HG02642 (cell line): ENCODE measurements around the gene ARHGAP26.

Experiments used
- ATAC-seq: cut with Tn5 transposase; IDR thresholded peaks from one replicate; pipeline ENCODE4 v1.9.1; 2021; ENCODE audit warnings: mild to moderate bottlenecking; ENCODE audit not compliant: unreplicated experiment, poor library complexity

Gene ARHGAP26

GRCh38 chr5:142807372-142807911 lies 37.3 kb downstream of the ARHGAP26 start:
- peak; percentile 73 for ATAC-seq

GRCh38 chr5:142808878-142809598 lies 38.9 kb downstream of the ARHGAP26 start:
- no peak for ATAC-seq

GRCh38 chr5:142810081-142810480 lies 39.9 kb downstream of the ARHGAP26 start:
- no peak for ATAC-seq

GRCh38 chr5:142810743-142811290 lies 40.6 kb downstream of the ARHGAP26 start:
- ATAC-seq, result no peak

GRCh38 chr5:142811866-142812557 lies 41.8 kb downstream of the ARHGAP26 start:
- no peak for ATAC-seq

DNA sequence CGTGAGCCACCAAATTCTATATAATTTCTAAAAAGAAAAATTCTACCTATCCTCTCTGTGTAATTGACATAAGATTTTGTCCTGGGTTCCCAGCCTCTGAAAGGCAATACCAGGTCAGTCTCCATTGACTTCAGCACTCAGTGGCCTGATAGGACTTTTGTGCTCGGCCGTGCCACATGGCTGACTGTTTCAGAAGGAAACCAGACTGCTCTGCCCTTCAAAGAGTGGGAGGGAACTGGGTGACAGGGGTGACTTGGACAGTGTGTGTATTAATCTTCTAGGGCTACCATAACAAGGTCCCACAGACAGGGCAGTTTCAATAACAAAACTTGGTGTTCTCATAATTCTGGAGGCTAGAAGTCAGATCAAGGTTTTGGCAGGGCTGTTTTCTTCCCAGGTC lies 43.0 kb downstream of the ARHGAP26 start:
- ATAC-seq, result no peak

DNA sequence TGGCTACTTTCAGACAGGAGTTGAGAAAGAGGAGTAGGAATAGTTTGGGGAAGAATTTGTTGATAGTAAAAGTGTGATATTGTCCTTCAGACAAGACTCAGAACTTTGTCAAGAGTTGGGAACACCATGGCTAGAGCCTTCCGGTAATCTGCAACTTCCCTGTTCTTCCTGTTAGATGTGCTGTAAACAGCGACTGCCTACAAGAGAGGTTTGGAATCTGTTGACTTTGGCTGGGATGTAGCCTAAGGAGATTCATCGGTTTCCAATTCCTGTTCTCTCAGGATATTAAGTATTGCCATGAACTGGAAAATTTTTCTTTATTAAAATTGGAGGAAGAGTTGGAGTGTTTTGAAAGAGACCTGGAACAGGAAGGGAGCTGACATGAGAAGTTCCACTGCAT lies 43.9 kb downstream of the ARHGAP26 start:
- ATAC-seq, result no peak

GRCh38 chr5:142815469-142815868 lies 45.3 kb downstream of the ARHGAP26 start:
- no peak for ATAC-seq

GRCh38 chr5:142816531-142817430 lies 46.6 kb downstream of the ARHGAP26 start:
- ATAC-seq, result no peak

- ATAC-seq, result no peak
These were observed 47.8 kb downstream of the ARHGAP26 start for GRCh38 chr5:142817949-142818431.

DNA sequence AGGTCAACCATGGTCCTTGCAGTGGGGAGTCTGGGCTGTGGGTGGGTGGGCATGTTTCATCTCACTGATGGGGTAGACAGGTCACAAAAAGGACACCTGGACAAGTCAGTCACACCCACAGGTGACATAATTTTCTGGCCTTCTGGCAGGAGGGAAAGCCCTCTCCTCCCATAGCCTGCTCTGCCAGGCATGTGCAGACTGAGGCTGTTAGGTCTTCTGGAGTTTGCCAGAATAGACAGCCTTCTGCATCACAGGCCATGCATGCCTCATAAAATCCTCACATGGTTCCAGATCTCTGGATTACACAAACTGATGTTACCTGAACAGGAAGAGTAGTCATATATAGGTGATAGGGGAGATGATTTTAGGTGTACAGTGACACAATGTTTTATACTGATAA lies 49.1 kb downstream of the ARHGAP26 start:
- ATAC-seq, result no peak

- ATAC-seq, result no peak
These were observed 49.6 kb downstream of the ARHGAP26 start for GRCh38 chr5:142819825-142820224.

- no peak for ATAC-seq
These were observed 50.3 kb downstream of the ARHGAP26 start for GRCh38 chr5:142820447-142820846.

DNA sequence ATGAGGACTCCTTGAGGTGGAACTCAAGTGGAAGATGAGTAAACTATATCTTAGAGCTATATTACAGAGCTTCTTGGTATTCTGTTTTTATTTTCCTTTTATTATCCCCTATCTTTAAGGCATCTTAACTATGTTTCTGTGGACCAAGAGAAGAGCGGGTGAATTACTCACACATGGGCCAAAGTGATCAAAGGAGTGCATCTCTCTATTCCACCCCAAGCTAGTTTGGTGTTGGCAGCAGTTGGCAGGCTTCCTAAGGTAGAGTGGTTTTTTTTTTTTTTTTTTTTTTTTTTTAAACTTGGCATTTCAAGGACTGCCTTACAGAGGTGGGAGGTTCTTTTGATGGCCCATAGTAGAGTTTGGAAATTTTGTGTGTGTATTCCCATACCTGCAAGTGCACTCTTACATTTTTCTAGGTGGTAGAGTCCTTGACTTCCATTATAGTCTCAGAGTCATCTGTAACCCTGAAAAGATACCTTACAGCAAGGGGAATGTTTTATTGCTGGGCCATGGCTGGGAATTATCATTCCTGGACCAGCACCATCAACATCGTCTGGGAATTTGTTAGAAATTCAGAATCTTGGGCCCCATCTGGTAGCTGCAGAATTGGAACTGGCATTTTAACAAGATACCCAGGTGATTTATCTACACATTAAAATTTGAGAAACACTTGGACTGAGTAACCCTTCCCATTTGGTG lies 51.0 kb downstream of the ARHGAP26 start:
- no peak for ATAC-seq

DNA sequence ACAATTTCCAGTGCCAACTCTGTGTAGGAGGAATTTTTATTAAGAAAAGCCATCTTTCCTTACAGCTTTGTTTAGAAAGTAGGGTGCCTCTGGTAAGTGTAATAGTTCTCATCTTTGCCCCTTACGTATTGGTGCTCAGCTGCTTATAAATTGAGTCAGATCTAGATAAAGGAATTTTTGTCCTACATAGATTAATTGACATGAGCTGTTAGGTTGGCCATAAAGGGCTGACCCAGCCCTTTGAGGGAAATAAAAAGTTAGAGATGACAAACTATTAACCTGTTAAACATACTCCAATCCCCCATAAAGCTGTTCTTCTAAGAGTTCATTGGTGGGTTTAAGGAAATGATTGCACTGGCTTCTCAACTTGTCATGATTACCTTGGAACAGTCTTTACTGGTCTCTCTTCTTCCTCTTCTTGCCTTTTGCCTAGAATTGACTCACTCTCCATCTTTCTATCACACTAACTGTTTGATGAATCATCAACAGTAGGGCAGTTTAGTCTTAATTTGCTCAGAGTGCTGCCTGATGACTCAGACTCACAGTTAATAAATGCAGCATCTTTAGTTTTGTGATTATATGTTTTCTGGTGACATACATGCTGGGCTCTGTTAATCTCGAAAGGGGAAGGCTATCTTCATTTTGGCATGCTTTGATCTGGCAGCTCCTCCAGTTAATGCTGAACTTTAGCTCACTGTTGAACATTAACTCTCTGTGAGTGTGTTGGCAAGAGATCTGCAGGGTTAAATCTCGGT lies 51.7 kb downstream of the ARHGAP26 start:
- peak; percentile 67 for ATAC-seq

DNA sequence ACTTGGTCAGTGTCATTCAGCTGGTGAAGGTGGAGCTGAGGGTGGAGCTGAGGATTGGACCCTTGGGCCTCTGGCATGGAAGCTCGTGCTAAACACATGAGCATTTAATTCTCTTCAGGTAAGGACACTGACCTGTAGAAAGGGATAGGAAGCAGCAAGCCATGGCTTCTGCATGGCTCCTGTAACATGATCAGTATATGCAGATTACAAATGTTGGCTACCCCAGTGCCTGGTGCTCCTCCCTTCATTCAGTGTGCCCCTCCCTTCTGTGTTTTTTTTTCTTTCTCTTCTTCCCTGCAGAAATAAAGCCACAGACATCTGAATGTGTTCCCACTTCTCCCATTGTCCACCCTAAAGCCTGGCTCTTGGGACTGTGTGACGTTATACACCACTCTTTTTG lies 52.9 kb downstream of the ARHGAP26 start:
- ATAC-seq, result no peak

GRCh38 chr5:142823806-142824205 lies 53.6 kb downstream of the ARHGAP26 start:
- ATAC-seq, result no peak

GRCh38 chr5:142824391-142824790 lies 54.2 kb downstream of the ARHGAP26 start:
- ATAC-seq, result no peak
